HepG2 (cell line): ENCODE measurements around the gene CDC42BPG. TPM values are rescaled to one million over a fixed set of nuclear protein-coding genes. Genes with fewer than 3 reads are reported as not detected.

Experiments used
- ARID2 ChIP-seq: sonication (generic); formaldehyde crosslinking; IDR thresholded peaks from 2 replicates; pipeline ENCODE4 v1.8.1; 2022; ENCODE audit warnings: mild to moderate bottlenecking, missing genetic modification reagents, borderline replicate concordance
- ARNT2 ChIP-seq: sonication (generic); formaldehyde crosslinking; IDR thresholded peaks from 2 replicates; pipeline ENCODE4 v1.8.0; 2022; ENCODE audit warnings: mild to moderate bottlenecking, low read depth, missing genetic modification reagents, moderate library complexity
- CBX2 ChIP-seq, 2 experiments: fragments of 200-600 bp in 1 of 2; sonication (generic); formaldehyde crosslinking in 1 of 2; IDR thresholded peaks; 2 replicates each; pipeline versions ENCODE4 v1.7.0 to v1.8.1; 2018 to 2022; ENCODE audit warnings: low read depth in 2 of 2, low read length in 1 of 2, mild to moderate bottlenecking in 1 of 2, missing genetic modification reagents in 1 of 2
- DMAP1 ChIP-seq: IDR thresholded peaks from 2 replicates; pipeline ENCODE4 v1.6.1; 2016
- HMG20A ChIP-seq: IDR thresholded peaks from 2 replicates; pipeline ENCODE4 v1.6.1; 2016; ENCODE audit warnings: borderline replicate concordance
- JDP2 ChIP-seq: sonication (generic); formaldehyde crosslinking; IDR thresholded peaks from 2 replicates; pipeline ENCODE4 v1.8.1; 2022; ENCODE audit warnings: missing genetic modification reagents, borderline replicate concordance
- MXD1 ChIP-seq: sonication (generic); formaldehyde crosslinking; IDR thresholded peaks from 2 replicates; pipeline ENCODE4 v1.4.0; 2020; ENCODE audit warnings: mild to moderate bottlenecking, missing genetic modification reagents
- REL ChIP-seq: sonication (generic); formaldehyde crosslinking; conservative IDR thresholded peaks from 2 replicates; pipeline ENCODE4 v1.8.0; 2022; ENCODE audit warnings: mild to moderate bottlenecking, missing genetic modification reagents, moderate library complexity
- SALL1 ChIP-seq: sonication (generic); formaldehyde crosslinking; IDR thresholded peaks from 2 replicates; pipeline ENCODE4 v1.8.0; 2022; ENCODE audit warnings: mild to moderate bottlenecking, missing genetic modification reagents
- SALL2 ChIP-seq: sonication (generic); formaldehyde crosslinking; IDR thresholded peaks from 2 replicates; pipeline ENCODE4 v1.8.1; 2023; ENCODE audit warnings: mild to moderate bottlenecking, missing genetic modification reagents, inconsistent platforms
- SATB2 ChIP-seq: sonication (generic); formaldehyde crosslinking; IDR thresholded peaks from 2 replicates; pipeline ENCODE4 v1.5.0; 2020; ENCODE audit warnings: missing genetic modification reagents
- ZBTB20 ChIP-seq: sonication (generic); formaldehyde crosslinking; IDR thresholded peaks from 2 replicates; pipeline ENCODE4 v1.8.1; 2023; ENCODE audit warnings: missing genetic modification reagents, low read depth, mild to moderate bottlenecking, borderline replicate concordance
- ZBTB37 ChIP-seq: sonication (generic); formaldehyde crosslinking; IDR thresholded peaks from 2 replicates; pipeline ENCODE4 v1.4.0; 2020; ENCODE audit warnings: mild to moderate bottlenecking, missing genetic modification reagents
- ZFP90 ChIP-seq: sonication (generic); formaldehyde crosslinking; IDR thresholded peaks from 2 replicates; pipeline ENCODE4 v1.8.0; 2022; ENCODE audit warnings: missing genetic modification reagents, mild to moderate bottlenecking, inconsistent platforms, borderline replicate concordance
- ZMAT3 ChIP-seq: sonication (generic); formaldehyde crosslinking; conservative IDR thresholded peaks from 2 replicates; pipeline ENCODE4 v1.7.0; 2021; ENCODE audit warnings: missing genetic modification reagents
- ZNF124 ChIP-seq: sonication (generic); formaldehyde crosslinking; IDR thresholded peaks from 2 replicates; pipeline ENCODE4 v1.4.0; 2020; ENCODE audit warnings: missing genetic modification reagents
- ZNF138 ChIP-seq: sonication (generic); formaldehyde crosslinking; IDR thresholded peaks from 2 replicates; pipeline ENCODE4 v1.5.0; 2020; ENCODE audit warnings: mild to moderate bottlenecking, low read depth, missing genetic modification reagents
- ZNF143 ChIP-seq: sonication (generic); formaldehyde crosslinking; IDR thresholded peaks from 2 replicates; pipeline ENCODE4 v1.4.0; 2020; ENCODE audit warnings: missing genetic modification reagents
- ZNF251 ChIP-seq: sonication (generic); formaldehyde crosslinking; IDR thresholded peaks from 2 replicates; pipeline ENCODE4 v1.9.0; 2021; ENCODE audit warnings: mild to moderate bottlenecking, missing genetic modification reagents
- ZNF253 ChIP-seq: sonication (generic); formaldehyde crosslinking; IDR thresholded peaks from 2 replicates; pipeline ENCODE4 v1.8.0; 2022; ENCODE audit warnings: mild to moderate bottlenecking, missing genetic modification reagents, borderline replicate concordance
- ZNF547 ChIP-seq: sonication (generic); formaldehyde crosslinking; IDR thresholded peaks from 2 replicates; pipeline ENCODE4 v1.5.1; 2020; ENCODE audit warnings: mild to moderate bottlenecking, missing genetic modification reagents
- ZNF616 ChIP-seq: sonication (generic); formaldehyde crosslinking; IDR thresholded peaks from 2 replicates; pipeline ENCODE4 v1.5.0; 2020; ENCODE audit warnings: low read depth, mild to moderate bottlenecking, missing genetic modification reagents
- ZNF678 ChIP-seq: sonication (generic); formaldehyde crosslinking; IDR thresholded peaks from 2 replicates; pipeline ENCODE4 v1.4.0; 2020; ENCODE audit warnings: mild to moderate bottlenecking, missing genetic modification reagents
- ZNF777 ChIP-seq: sonication (generic); formaldehyde crosslinking; IDR thresholded peaks from 2 replicates; pipeline ENCODE4 v1.4.0; 2020; ENCODE audit warnings: missing genetic modification reagents
- ZNF816 ChIP-seq: sonication (generic); formaldehyde crosslinking; IDR thresholded peaks from 2 replicates; pipeline ENCODE4 v1.8.0; 2022; ENCODE audit warnings: missing genetic modification reagents, mild to moderate bottlenecking, borderline replicate concordance
- polyA plus RNA-seq, 8 experiments: library from polyadenylated mRNA; depleted of rRNA in 3 of 8; stranded (reverse) in 7 of 8; unstranded in 1 of 8; fragments of >200 nt; fragmentation: Illumina TruSeq in 4 of 8; extraction: Trizol in 4 of 8; gene quantifications; 2 replicates each; pipeline versions ENCODE4 v1.2.1 to v1.2.3, GENCODE V29; 2011 to 2016; ENCODE audit warnings: low read depth in 4 of 8, missing spikeins in 1 of 8, mixed read lengths in 1 of 8; ENCODE audit not compliant: insufficient read depth in 1 of 8
- total RNA-seq, 5 experiments: library from RNA; depleted of rRNA; stranded (reverse); fragments of >200 nt; fragmentation: Illumina TruSeq; extraction: Trizol; gene quantifications; 2 replicates each; pipeline ENCODE4 v1.2.3, GENCODE V29; 2016; ENCODE audit warnings: low read depth in 1 of 5
- TF ChIP-seq, protein P1 (sequence below): sonication (generic); formaldehyde crosslinking; IDR thresholded peaks from 2 replicates; pipeline ENCODE4 v1.4.0; 2020; ENCODE audit warnings: missing genetic modification reagents, mild to moderate bottlenecking, borderline replicate concordance

The CDC42BPG gene
- total and polyA plus RNA-seq, 2 of the 13 experiments (the other 11 are each of a cell fraction or from before 2014, with no cell fraction given), result 0.55 to 1.4 TPM

GRCh38 chr11:64887757-64888405, 43.4 kb upstream of the CDC42BPG start (continued):
- TF ChIP-seq ZFP90 (0 out of 2 replicates have a peak, but pooled peaks have one; percentile 66), SALL2 (CRISPR knock-in tag) (peak; percentile 81; the same call in 1 of the 2 replicates), ZNF253 (CRISPR knock-in tag) (0 out of 2 replicates have a peak, but pooled peaks have one; percentile 26), ARNT2 (no peak; the same call in 1 of the 2 replicates), ZBTB20 (CRISPR knock-in tag) (no peak), ZNF816 (no peak), ZNF124 (CRISPR knock-in tag) (no peak), ZNF777 (CRISPR knock-in tag) (peak; percentile 35; the same call in 1 of the 2 replicates), ZNF143 (peak; percentile 25; the same call in 1 of the 2 replicates), ZNF678 (CRISPR knock-in tag) (no peak), ARID2 (CRISPR knock-in tag) (no peak; the same call in 1 of the 2 replicates), ZMAT3 (CRISPR knock-in tag) (peak; percentile 78; the same call in 1 of the 2 replicates), SATB2 (CRISPR knock-in tag) (no peak), ZNF138 (CRISPR knock-in tag) (no peak; the same call in 1 of the 2 replicates), DMAP1 (CRISPR knock-in tag) (no peak), ZNF251 (CRISPR knock-in tag) (no peak), ZNF547 (peak; percentile 21; the same call in 1 of the 2 replicates), SALL1 (CRISPR knock-in tag) (peak; percentile 63), ZBTB37 (CRISPR knock-in tag) (no peak), ZNF616 (no peak), JDP2 (CRISPR knock-in tag) (no peak), HMG20A (no peak), MXD1 (CRISPR knock-in tag) (peak; percentile 57; the same call in 1 of the 2 replicates), CBX2 (IDR thresholded peaks at IDR 0.05; ENCODE audit: low read depth, low read length) (no peak), CBX2 (CRISPR knock-in tag; IDR thresholded peaks at IDR 0.05; ENCODE audit: low read depth) (no peak), REL (CRISPR knock-in tag) (no peak)
- TF ChIP-seq, protein P1, sequence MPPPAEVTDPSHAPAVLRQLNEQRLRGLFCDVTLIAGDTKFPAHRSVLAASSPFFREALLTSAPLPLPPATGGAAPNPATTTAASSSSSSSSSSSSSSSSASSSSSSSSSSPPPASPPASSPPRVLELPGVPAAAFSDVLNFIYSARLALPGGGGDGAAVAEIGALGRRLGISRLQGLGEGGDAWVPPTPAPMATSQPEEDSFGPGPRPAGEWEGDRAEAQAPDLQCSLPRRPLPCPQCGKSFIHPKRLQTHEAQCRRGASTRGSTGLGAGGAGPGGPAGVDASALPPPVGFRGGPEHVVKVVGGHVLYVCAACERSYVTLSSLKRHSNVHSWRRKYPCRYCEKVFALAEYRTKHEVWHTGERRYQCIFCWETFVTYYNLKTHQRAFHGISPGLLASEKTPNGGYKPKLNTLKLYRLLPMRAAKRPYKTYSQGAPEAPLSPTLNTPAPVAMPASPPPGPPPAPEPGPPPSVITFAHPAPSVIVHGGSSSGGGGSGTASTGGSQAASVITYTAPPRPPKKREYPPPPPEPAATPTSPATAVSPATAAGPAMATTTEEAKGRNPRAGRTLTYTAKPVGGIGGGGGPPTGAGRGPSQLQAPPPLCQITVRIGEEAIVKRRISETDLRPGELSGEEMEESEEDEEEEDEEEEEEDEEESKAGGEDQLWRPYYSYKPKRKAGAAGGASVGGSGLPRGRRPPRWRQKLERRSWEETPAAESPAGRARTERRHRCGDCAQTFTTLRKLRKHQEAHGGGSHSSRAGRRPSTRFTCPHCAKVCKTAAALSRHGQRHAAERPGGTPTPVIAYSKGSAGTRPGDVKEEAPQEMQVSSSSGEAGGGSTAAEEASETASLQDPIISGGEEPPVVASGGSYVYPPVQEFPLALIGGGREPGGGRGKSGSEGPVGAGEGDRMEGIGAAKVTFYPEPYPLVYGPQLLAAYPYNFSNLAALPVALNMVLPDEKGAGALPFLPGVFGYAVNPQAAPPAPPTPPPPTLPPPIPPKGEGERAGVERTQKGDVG (CRISPR knock-in tag), result no peak
